ENCODE results near the gene TGFB3. TPM values are rescaled to one million over a fixed set of nuclear protein-coding genes. Genes with fewer than 3 reads are reported as not detected.
A peak's percentile ranks its signal among the peaks of the same experiment; 100 is the strongest.

Gene TGFB3
- total RNA-seq, 1 donor from 2014 or later, result not detected

DNA sequence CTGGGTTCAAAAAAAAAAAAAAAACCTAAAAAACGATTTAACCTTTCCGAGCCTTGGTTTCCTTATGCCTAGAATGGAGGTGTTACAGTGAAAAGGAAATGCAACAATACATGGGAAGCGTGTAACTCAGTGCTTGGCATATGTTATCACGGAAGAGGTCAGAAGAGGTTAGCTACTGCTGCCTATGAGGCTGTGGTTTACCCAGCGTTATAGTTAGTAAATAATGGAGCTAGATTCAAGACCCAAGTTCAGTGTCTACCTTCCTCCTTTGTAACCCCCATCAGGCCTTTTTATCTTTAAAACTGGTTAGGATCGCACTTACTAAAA, 4.6 kb upstream of the TGFB3 start:
- Histone ChIP-seq H3K9me3 (ENCODE audit: low read depth) (no peaks in the 10 kb centered on the region), H3K4me2 (peak overlapping the region; percentile 93), H3K36me3 (no peaks in the 10 kb centered on the region), H3K79me2 (ENCODE audit: low read depth) (peaks cover 16% of the 10 kb centered on the region), H3F3A (ENCODE audit: low read depth) (peaks cover 18% of the 10 kb centered on the region), H4K20me1 (ENCODE audit: low read depth) (peaks cover 9% of the 10 kb centered on the region), H3K9ac (peak overlapping the region; percentile 78), H3K27ac (no peak overlapping the region), H3K4me1 (peaks cover 8% of the 10 kb centered on the region), H3K27me3 (peaks cover 39% of the 10 kb centered on the region), H2AFZ (replicated peaks) (no peak overlapping the region), H3K4me3 (peak overlapping the region; percentile 93)
- H3K4me3 Mint-ChIP-seq, result peak overlapping the region; percentile 96
- H3K36me3 Mint-ChIP-seq, result no peaks in the 10 kb centered on the region
- H3K27ac Mint-ChIP-seq, result no peak overlapping the region
- no peak for DNase-seq (ENCODE audit: low spot score)
- H3K4me1 Mint-ChIP-seq, result peaks cover 24% of the 10 kb centered on the region
- TF ChIP-seq EZH2 (IDR thresholded peaks at IDR 0.05) (no peak), EZH2phosphoT487 (IDR thresholded peaks at IDR 0.05) (no peak)
- TF ChIP-seq, protein P1, sequence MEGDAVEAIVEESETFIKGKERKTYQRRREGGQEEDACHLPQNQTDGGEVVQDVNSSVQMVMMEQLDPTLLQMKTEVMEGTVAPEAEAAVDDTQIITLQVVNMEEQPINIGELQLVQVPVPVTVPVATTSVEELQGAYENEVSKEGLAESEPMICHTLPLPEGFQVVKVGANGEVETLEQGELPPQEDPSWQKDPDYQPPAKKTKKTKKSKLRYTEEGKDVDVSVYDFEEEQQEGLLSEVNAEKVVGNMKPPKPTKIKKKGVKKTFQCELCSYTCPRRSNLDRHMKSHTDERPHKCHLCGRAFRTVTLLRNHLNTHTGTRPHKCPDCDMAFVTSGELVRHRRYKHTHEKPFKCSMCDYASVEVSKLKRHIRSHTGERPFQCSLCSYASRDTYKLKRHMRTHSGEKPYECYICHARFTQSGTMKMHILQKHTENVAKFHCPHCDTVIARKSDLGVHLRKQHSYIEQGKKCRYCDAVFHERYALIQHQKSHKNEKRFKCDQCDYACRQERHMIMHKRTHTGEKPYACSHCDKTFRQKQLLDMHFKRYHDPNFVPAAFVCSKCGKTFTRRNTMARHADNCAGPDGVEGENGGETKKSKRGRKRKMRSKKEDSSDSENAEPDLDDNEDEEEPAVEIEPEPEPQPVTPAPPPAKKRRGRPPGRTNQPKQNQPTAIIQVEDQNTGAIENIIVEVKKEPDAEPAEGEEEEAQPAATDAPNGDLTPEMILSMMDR (IDR thresholded peaks at IDR 0.05), result no peak
- H3K27me3 Mint-ChIP-seq (ENCODE audit: insufficient read depth, low read depth), result peaks cover 4% of the 10 kb centered on the region
- no peaks in the 10 kb centered on the region for H3K9me3 Mint-ChIP-seq

- H3K9me3 Mint-ChIP-seq, result no peaks in the 10 kb centered on the region
- Histone ChIP-seq H3K9me3 (ENCODE audit: low read depth) (no peaks in the 10 kb centered on the region), H3K27ac (no peak within 1 kb of the TSS), H3K4me3 (peak within 1 kb of the TSS; percentile 93), H2AFZ (replicated peaks) (peak within 1 kb of the TSS; percentile 99), H3K4me2 (peak within 1 kb of the TSS; percentile 93), H3K4me1 (peaks cover 11% of the 10 kb centered on the region), H3K9ac (peak within 1 kb of the TSS; percentile 78), H4K20me1 (ENCODE audit: low read depth) (peaks cover 9% of the 10 kb centered on the region), H3F3A (ENCODE audit: low read depth) (peaks cover 23% of the 10 kb centered on the region), H3K36me3 (no peaks in the 10 kb centered on the region), H3K27me3 (peaks cover 45% of the 10 kb centered on the region), H3K79me2 (ENCODE audit: low read depth) (peaks cover 16% of the 10 kb centered on the region)
- peaks cover 30% of the 10 kb centered on the region for H3K4me1 Mint-ChIP-seq
- H3K36me3 Mint-ChIP-seq, result no peaks in the 10 kb centered on the region
- H3K4me3 Mint-ChIP-seq, result peak within 1 kb of the TSS; percentile 96
- peaks cover 4% of the 10 kb centered on the region for H3K27me3 Mint-ChIP-seq (ENCODE audit: insufficient read depth, low read depth)
- no peak for TF ChIP-seq EZH2phosphoT487 (IDR thresholded peaks at IDR 0.05)
- peak; percentile 87 for DNase-seq (ENCODE audit: low spot score)
- peak within 1 kb of the TSS; percentile 82 for H3K27ac Mint-ChIP-seq
Observed at GRCh38 chr14:75985618-75986438, 4.0 kb upstream of the TGFB3 start, which contains the start of gene IFT43. TSS of gene IFT43 (plus strand) at chr14:75985763. CDS start at chr14:75985787, 24 bp downstream.

DNA sequence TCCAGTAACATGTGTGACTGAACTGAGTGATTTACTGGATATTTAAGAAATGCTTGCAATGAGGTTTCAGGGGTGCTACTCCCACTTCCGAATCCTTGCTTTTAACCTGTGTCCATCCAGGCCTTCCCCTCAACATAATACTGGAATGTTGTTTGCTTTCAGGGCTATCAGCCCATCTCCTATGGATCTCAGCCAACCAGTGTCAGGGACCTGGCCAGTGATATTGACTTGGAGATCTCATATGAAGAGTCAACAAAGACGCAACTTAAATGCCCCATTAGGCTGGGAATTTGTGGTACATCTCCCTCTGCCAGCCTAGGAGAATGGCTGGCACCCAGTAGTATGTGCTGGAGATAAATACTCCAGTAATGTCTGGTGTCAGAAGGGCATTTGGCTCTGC, 2.9 kb upstream of the TGFB3 start:
- Histone ChIP-seq H3K9ac (no peak overlapping the region), H3K79me2 (ENCODE audit: low read depth) (peaks cover 16% of the 10 kb centered on the region), H3K4me3 (no peak overlapping the region), H3K27me3 (peaks cover 52% of the 10 kb centered on the region), H2AFZ (replicated peaks) (no peak overlapping the region), H3K4me2 (no peak overlapping the region), H3K9me3 (ENCODE audit: low read depth) (no peaks in the 10 kb centered on the region), H3K4me1 (peaks cover 11% of the 10 kb centered on the region), H3K36me3 (no peaks in the 10 kb centered on the region), H4K20me1 (ENCODE audit: low read depth) (peaks cover 9% of the 10 kb centered on the region), H3K27ac (no peak overlapping the region), H3F3A (ENCODE audit: low read depth) (peaks cover 23% of the 10 kb centered on the region)
- TF ChIP-seq EZH2phosphoT487 (IDR thresholded peaks at IDR 0.05), result no peak
- TF ChIP-seq, protein P1 (IDR thresholded peaks at IDR 0.05), result no peak
- peaks cover 42% of the 10 kb centered on the region for H3K4me1 Mint-ChIP-seq
- H3K27ac Mint-ChIP-seq, result no peak overlapping the region
- peaks cover 9% of the 10 kb centered on the region for H3K27me3 Mint-ChIP-seq (ENCODE audit: insufficient read depth, low read depth)
- no peak for DNase-seq (ENCODE audit: low spot score)
- peak overlapping the region; percentile 96 for H3K4me3 Mint-ChIP-seq
- H3K36me3 Mint-ChIP-seq, result no peaks in the 10 kb centered on the region
- H3K9me3 Mint-ChIP-seq, result no peaks in the 10 kb centered on the region

DNA sequence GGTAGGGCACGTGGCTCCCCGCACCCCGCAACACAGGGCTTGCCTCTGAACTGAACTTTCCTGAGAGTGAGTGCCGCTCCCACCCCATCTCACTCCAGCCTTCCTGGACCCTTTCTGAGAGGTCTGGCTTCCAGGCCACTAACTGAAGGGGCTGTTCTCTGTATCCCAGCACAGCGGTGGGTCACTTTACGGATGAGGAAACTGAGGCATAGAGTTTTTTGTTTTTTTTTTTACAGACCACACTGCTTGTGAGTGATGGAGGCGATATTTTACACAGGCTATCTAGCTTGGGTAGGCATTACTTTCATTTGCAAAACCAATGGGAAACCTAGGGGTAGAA, 1.2 kb upstream of the TGFB3 start:
- Histone ChIP-seq H2AFZ (replicated peaks) (peak overlapping the region; percentile 97), H3K79me2 (ENCODE audit: low read depth) (peaks cover 16% of the 10 kb centered on the region), H3K27ac (no peak overlapping the region), H3K9ac (no peak overlapping the region), H3K4me1 (peaks cover 11% of the 10 kb centered on the region), H3K9me3 (ENCODE audit: low read depth) (no peaks in the 10 kb centered on the region), H3K4me3 (peak overlapping the region; percentile 85), H3K4me2 (peak overlapping the region; percentile 91), H3F3A (ENCODE audit: low read depth) (peaks cover 23% of the 10 kb centered on the region), H3K36me3 (no peaks in the 10 kb centered on the region), H3K27me3 (peaks cover 52% of the 10 kb centered on the region), H4K20me1 (ENCODE audit: low read depth) (peaks cover 9% of the 10 kb centered on the region)
- Mint-ChIP-seq H3K4me3 (peak overlapping the region; percentile 85), H3K36me3 (no peaks in the 10 kb centered on the region), H3K4me1 (peaks cover 49% of the 10 kb centered on the region), H3K27me3 (ENCODE audit: insufficient read depth, low read depth) (peaks cover 14% of the 10 kb centered on the region), H3K9me3 (no peaks in the 10 kb centered on the region), H3K27ac (no peak overlapping the region)
- DNase-seq (ENCODE audit: low spot score), result no peak
- TF ChIP-seq EZH2 (IDR thresholded peaks at IDR 0.05) (no peak), EZH2phosphoT487 (IDR thresholded peaks at IDR 0.05) (no peak)
- TF ChIP-seq, protein P1 (IDR thresholded peaks at IDR 0.05), result no peak

All from neural progenitor cell (in vitro differentiated cells).